SK-N-MC (cell line): Measurements from ENCODE around the gene PGAM1.

Source experiments
- EZH2 ChIP-seq: fragments of 200-600 bp; sonication (generic); IDR thresholded peaks from one replicate; pipeline ENCODE4 v1.6.1; 2017; ENCODE audit warnings: antibody characterized with exemption
- POLR2AphosphoS5 ChIP-seq: IDR thresholded peaks from 2 replicates; pipeline ENCODE4 v1.6.1; 2012; ENCODE audit warnings: mild to moderate bottlenecking, low read depth, low read length, borderline replicate concordance

DNA sequence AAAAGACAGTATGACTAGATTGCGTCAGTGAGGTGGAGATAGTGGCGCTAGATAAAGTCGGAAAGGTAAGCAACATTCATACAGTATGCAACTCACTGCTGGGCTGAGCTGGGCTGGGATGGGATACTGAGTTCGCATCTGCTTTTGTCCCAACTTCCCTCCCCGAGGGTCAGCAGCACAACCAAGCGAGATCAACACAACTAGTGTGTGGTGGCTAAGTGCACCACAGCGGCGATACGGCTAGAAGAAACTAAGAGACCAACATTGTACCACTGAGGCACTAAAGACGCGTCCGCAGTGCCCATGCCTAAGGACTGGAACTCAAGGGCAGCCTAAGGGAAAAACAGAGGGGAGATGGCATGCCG lies 19.3 kb downstream of the PGAM1 start:
- TF ChIP-seq POLR2AphosphoS5 (no peak), EZH2 (no peak)
